ENCODE measurements around the gene ARHGEF39. TPM values are rescaled to one million over a fixed set of nuclear protein-coding genes. Genes with fewer than 3 reads are reported as not detected.

Gene ARHGEF39
- polyA plus RNA-seq, 1 donor (not counting 4 experiments of a cell fraction or from before 2014, with no cell fraction given), result 2.4 TPM

DNA sequence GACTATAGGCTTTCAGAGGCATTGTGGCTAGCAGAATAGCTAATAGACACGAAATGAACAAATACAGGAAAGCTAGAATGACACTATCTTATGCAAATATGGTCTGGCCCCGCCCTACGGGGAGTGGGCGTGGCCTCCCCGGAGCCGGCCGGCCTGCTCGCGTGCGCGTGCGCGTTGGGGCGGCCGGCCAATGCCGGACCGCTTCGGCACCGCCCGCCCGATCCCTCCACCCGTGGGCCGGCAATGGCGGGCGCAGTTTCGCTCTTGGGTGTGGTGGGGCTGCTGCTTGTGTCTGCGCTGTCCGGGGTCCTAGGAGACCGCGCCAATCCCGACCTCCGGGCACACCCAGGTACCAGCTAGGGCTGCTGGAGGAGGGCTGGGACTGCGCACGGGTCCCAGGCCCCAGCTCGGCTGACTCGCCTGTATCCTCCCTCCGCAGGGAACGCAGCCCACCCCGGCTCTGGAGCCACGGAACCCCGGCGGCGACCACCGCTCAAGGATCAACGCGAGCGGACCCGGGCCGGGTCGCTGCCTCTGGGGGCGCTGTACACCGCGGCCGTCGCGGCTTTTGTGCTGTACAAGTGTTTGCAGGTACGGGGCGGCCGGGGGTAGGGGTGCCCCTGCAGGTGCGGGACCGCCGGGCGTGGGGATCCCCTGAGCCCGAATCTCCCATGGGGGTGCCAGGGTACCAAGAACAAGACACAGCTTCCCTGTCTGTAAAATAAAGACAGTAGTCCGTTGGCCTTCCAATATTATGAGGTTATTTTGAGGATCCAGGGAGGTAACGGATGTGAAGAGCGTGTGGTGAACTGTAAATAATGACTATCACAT lies 6.6 kb downstream of the ARHGEF39 start, which contains the start of gene CCDC107:
CCDC107 (plus strand) TSS at position 156 of the 831 bp plus-strand sequence; CDS start at position 244, 88 bp downstream.
- Histone ChIP-seq H3K4me1 (ENCODE audit: control insufficient read depth, extremely low read depth, insufficient read depth, low read length) (peaks cover 13% of the 10 kb centered on the region), H3K4me2 (ENCODE audit: control insufficient read depth, extremely low read depth, insufficient read depth, low read depth, low read length) (peak within 1 kb of the TSS; percentile 87), H3K4me3 (ENCODE audit: control insufficient read depth in 2 of 3, extremely low read depth in 1 of 3, insufficient read depth in 2 of 3, low read depth in 1 of 3, low read length in 3 of 3) (peak within 1 kb of the TSS; percentile 73 to 84 (median 81)), H3K27ac (ENCODE audit: control insufficient read depth, insufficient read depth, low read length) (peak within 1 kb of the TSS; percentile 92), H3K9me3 (ENCODE audit: control insufficient read depth, low read depth, low read length) (no peaks in the 10 kb centered on the region), H3K9ac (ENCODE audit: control insufficient read depth, extremely low read depth, insufficient read depth, low read length) (peak within 1 kb of the TSS; percentile 82), H3K9me1 (ENCODE audit: control insufficient read depth, extremely low read depth, insufficient read depth, low read length) (no peaks in the 10 kb centered on the region), H3K79me2 (ENCODE audit: control insufficient read depth, insufficient read depth, low read length) (peaks cover 2% of the 10 kb centered on the region), H2AFZ (ENCODE audit: control insufficient read depth, low read length) (peak within 1 kb of the TSS; percentile 90), H3K36me3 (ENCODE audit: control insufficient read depth in 2 of 2, extremely low read depth in 1 of 2, insufficient read depth in 2 of 2, low read length in 2 of 2) (peaks cover 1 to 13% of the 10 kb centered on the region in 2 experiments), H4K20me1 (ENCODE audit: control insufficient read depth, extremely low read depth, insufficient read depth, low read length) (no peaks in the 10 kb centered on the region), H3K27me3 (ENCODE audit: control insufficient read depth, extremely low read depth, insufficient read depth, low read length) (peaks cover 3% of the 10 kb centered on the region)
- DNase-seq (ENCODE audit: low read depth, low spot score) (no peak), FAIRE-seq (no peak)
- dilution Hi-C loops (cut with MboI; ENCODE audit: extremely low pct_ligation_motif_present, low sequenced_read_pairs), result no loop called here
- no peak for TF ChIP-seq EZH2 (IDR thresholded peaks at IDR 0.05; ENCODE audit: low read length)
- TF ChIP-seq, protein P1, sequence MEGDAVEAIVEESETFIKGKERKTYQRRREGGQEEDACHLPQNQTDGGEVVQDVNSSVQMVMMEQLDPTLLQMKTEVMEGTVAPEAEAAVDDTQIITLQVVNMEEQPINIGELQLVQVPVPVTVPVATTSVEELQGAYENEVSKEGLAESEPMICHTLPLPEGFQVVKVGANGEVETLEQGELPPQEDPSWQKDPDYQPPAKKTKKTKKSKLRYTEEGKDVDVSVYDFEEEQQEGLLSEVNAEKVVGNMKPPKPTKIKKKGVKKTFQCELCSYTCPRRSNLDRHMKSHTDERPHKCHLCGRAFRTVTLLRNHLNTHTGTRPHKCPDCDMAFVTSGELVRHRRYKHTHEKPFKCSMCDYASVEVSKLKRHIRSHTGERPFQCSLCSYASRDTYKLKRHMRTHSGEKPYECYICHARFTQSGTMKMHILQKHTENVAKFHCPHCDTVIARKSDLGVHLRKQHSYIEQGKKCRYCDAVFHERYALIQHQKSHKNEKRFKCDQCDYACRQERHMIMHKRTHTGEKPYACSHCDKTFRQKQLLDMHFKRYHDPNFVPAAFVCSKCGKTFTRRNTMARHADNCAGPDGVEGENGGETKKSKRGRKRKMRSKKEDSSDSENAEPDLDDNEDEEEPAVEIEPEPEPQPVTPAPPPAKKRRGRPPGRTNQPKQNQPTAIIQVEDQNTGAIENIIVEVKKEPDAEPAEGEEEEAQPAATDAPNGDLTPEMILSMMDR (optimal IDR thresholded peaks at IDR 0.05 in 1 of 3, IDR thresholded peaks at IDR 0.05 in 1 of 3, conservative IDR thresholded peaks at IDR 0.05 in 1 of 3; ENCODE audit: extremely low read depth in 1 of 3, insufficient read depth in 2 of 3, low read length in 3 of 3), result peak in 2 of 3 experiments; percentile 62 to 87

DNA sequence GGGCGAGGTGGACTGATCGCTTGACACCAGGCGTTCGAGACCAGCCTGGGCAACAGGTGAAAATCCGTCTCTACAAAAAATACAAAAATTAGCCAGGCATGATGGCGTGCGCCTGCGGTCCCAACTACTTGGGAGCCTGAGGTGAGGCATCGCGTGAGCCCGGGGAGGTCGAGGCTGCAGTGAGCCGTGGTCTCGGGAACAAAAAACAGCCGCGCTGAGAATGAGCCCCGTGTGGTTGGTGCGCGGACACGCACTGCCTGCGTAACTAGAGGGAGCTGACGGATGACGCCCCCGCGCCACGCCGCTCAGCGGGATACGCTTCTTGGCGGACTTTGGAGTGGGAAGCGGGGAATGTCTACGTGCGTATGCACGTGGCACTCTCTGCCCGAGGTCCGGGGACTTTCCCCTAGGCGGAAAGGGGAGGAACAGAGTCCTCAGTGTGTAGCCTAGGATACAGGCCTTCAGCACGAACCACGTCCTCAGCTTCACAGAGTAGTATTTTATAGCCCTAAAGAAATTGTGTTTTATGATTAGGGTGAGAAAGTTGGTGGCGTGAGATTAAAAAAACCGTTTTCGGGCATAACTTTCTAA lies 7.4 kb downstream of the ARHGEF39 start, which contains the start of gene RMRP:
RMRP (minus strand) TSS at position 474 of the 591 bp plus-strand sequence.
- Histone ChIP-seq H3K36me3 (ENCODE audit: control insufficient read depth in 2 of 2, extremely low read depth in 1 of 2, insufficient read depth in 2 of 2, low read length in 2 of 2) (peaks cover 1 to 10% of the 10 kb centered on the region in 2 experiments), H3K4me1 (ENCODE audit: control insufficient read depth, extremely low read depth, insufficient read depth, low read length) (peaks cover 13% of the 10 kb centered on the region), H3K79me2 (ENCODE audit: control insufficient read depth, insufficient read depth, low read length) (peaks cover 2% of the 10 kb centered on the region), H3K27ac (ENCODE audit: control insufficient read depth, insufficient read depth, low read length) (peak within 1 kb of the TSS; percentile 92), H3K9me3 (ENCODE audit: control insufficient read depth, low read depth, low read length) (no peaks in the 10 kb centered on the region), H4K20me1 (ENCODE audit: control insufficient read depth, extremely low read depth, insufficient read depth, low read length) (no peaks in the 10 kb centered on the region), H2AFZ (ENCODE audit: control insufficient read depth, low read length) (peak within 1 kb of the TSS; percentile 90), H3K4me3 (ENCODE audit: control insufficient read depth in 2 of 3, extremely low read depth in 1 of 3, insufficient read depth in 2 of 3, low read depth in 1 of 3, low read length in 3 of 3) (peak within 1 kb of the TSS; percentile 73 to 84 (median 81)), H3K9ac (ENCODE audit: control insufficient read depth, extremely low read depth, insufficient read depth, low read length) (peak within 1 kb of the TSS; percentile 82), H3K9me1 (ENCODE audit: control insufficient read depth, extremely low read depth, insufficient read depth, low read length) (no peaks in the 10 kb centered on the region), H3K27me3 (ENCODE audit: control insufficient read depth, extremely low read depth, insufficient read depth, low read length) (peaks cover 3% of the 10 kb centered on the region), H3K4me2 (ENCODE audit: control insufficient read depth, extremely low read depth, insufficient read depth, low read depth, low read length) (peak within 1 kb of the TSS; percentile 87)
- dilution Hi-C loops (cut with MboI; ENCODE audit: extremely low pct_ligation_motif_present, low sequenced_read_pairs), result no loop called here
- FAIRE-seq, result no peak
- peak; percentile 99 for DNase-seq (ENCODE audit: low read depth, low spot score)
- TF ChIP-seq, protein P1 (optimal IDR thresholded peaks at IDR 0.05 in 1 of 3, IDR thresholded peaks at IDR 0.05 in 1 of 3, conservative IDR thresholded peaks at IDR 0.05 in 1 of 3; ENCODE audit: extremely low read depth in 1 of 3, insufficient read depth in 2 of 3, low read length in 3 of 3), result peak in 2 of 3 experiments; percentile 19 to 22
- no peak for TF ChIP-seq EZH2 (IDR thresholded peaks at IDR 0.05; ENCODE audit: low read length)
